HuH-7.5 (cell line): Measurements from ENCODE around the gene DENND10.
"Not testable (repeated sequence)": the region's sequence is repeated elsewhere in the genome, so short reads cannot be mapped to it uniquely, and the experiment has no call there.

Experiments used
- DNase-seq: peaks from one replicate; pipeline ENCODE4 v3.0.0; 2011; ENCODE audit warnings: low spot score

The DENND10 gene

GRCh38 chr10:119174109-119174508 lies 70.2 kb downstream of the DENND10 start:
- DNase-seq = no peak

GRCh38 chr10:119176166-119176565 lies 72.3 kb downstream of the DENND10 start:
- no peak for DNase-seq

- DNase-seq = no peak
Measured at GRCh38 chr10:119177708-119178371, 73.9 kb downstream of the DENND10 start.

GRCh38 chr10:119178372-119179119 lies 74.6 kb downstream of the DENND10 start, which contains the start of gene PRDX3:
TSS of gene PRDX3 (minus strand) at chr10:119178812. CDS start at chr10:119178790, 22 bp downstream.
- DNase-seq = peak; percentile 64

GRCh38 chr10:119180850-119181400 lies 77.0 kb downstream of the DENND10 start:
- not testable (repeated sequence) for DNase-seq

- DNase-seq = no peak
Measured at GRCh38 chr10:119183664-119184412, 79.9 kb downstream of the DENND10 start.
